Skeletal muscle tissue (tissue), 4 donors: Measurements from ENCODE around the gene TMCO4. TPM values are rescaled to one million over a fixed set of nuclear protein-coding genes. Genes with fewer than 3 reads are reported as not detected.
A peak's percentile ranks its signal among the peaks of the same experiment; 100 is the strongest.

Source experiments
- H3K27ac ChIP-seq: one replicate; pipeline ENCODE4 v1.7.0; 2013; ENCODE audit warnings: mild to moderate bottlenecking, low read depth, low read length, inconsistent platforms
- H3K27me3 ChIP-seq, 3 donors: one replicate each; pipeline ENCODE4 v1.7.0; 2013; ENCODE audit warnings: low read length in 3 of 3; ENCODE audit not compliant: control insufficient read depth in 3 of 3, insufficient read depth in 3 of 3
- H3K36me3 ChIP-seq, 3 donors: one replicate each; pipeline ENCODE4 v1.7.0; 2013; ENCODE audit warnings: low read length in 3 of 3; ENCODE audit not compliant: control insufficient read depth in 3 of 3, insufficient read depth in 3 of 3
- H3K4me1 ChIP-seq, 3 donors: one replicate each; pipeline ENCODE4 v1.7.0; 2013; ENCODE audit warnings: low read length in 3 of 3, mild to moderate bottlenecking in 3 of 3; ENCODE audit not compliant: control insufficient read depth in 3 of 3, insufficient read depth in 3 of 3
- H3K4me3 ChIP-seq, 3 donors: one replicate each; pipeline ENCODE4 v1.7.0; 2013; ENCODE audit warnings: low read length in 3 of 3
- H3K9ac ChIP-seq, 3 donors: one replicate each; pipeline ENCODE4 v1.7.0; 2013; ENCODE audit warnings: low read length in 3 of 3, mild to moderate bottlenecking in 3 of 3, moderate library complexity in 2 of 3, low read depth in 1 of 3
- H3K9me3 ChIP-seq, 3 donors: one replicate each; pipeline ENCODE4 v1.7.0; 2013; ENCODE audit warnings: low read length in 3 of 3; ENCODE audit not compliant: control insufficient read depth in 3 of 3
- total RNA-seq: library from RNA; depleted of rRNA; stranded (reverse); fragments of >200 nt; gene quantifications from one replicate; pipeline ENCODE4 v1.2.3, GENCODE V29; 2014
- donor health status: Osteomylitis.

The TMCO4 gene
- total RNA-seq, 1 donor from 2014 or later: 2.6 TPM

- Histone ChIP-seq H3K27ac (no peak overlapping the region), H3K27me3 (no peaks in the 10 kb centered on the region), H3K9ac (no peak overlapping the region), H3K4me1 (peaks cover 0 to 4% (median 0%) of the 10 kb centered on the region in 3 donors), H3K4me3 (no peak overlapping the region), H3K36me3 (no peaks in the 10 kb centered on the region), H3K9me3 (no peaks in the 10 kb centered on the region)
Measured at GRCh38 chr1:19715334-19716203, 84.1 kb downstream of the TMCO4 start.

GRCh38 chr1:19712928-19713327 is 86.8 kb downstream of the TMCO4 start:
- peaks cover 0 to 4% (median 0%) of the 10 kb centered on the region in 3 donors for H3K4me1 ChIP-seq
- H3K9me3 ChIP-seq: no peaks in the 10 kb centered on the region
- no peaks in the 10 kb centered on the region for H3K36me3 ChIP-seq
- H3K4me3 ChIP-seq: no peak overlapping the region
- no peak overlapping the region for H3K27ac ChIP-seq
- H3K27me3 ChIP-seq: no peaks in the 10 kb centered on the region
- H3K9ac ChIP-seq: no peak overlapping the region

GRCh38 chr1:19710825-19711611 is 88.7 kb downstream of the TMCO4 start:
- no peaks in the 10 kb centered on the region for H3K27me3 ChIP-seq
- no peak overlapping the region for H3K9ac ChIP-seq
- H3K36me3 ChIP-seq: no peaks in the 10 kb centered on the region
- H3K27ac ChIP-seq: no peak overlapping the region
- no peak overlapping the region for H3K4me3 ChIP-seq
- no peaks in the 10 kb centered on the region for H3K9me3 ChIP-seq
- peaks cover 0 to 4% (median 0%) of the 10 kb centered on the region in 3 donors for H3K4me1 ChIP-seq

GRCh38 chr1:19709260-19709793 is 90.4 kb downstream of the TMCO4 start:
- Histone ChIP-seq H3K4me1 (peaks cover 1 to 6% (median 4%) of the 10 kb centered on the region in 3 donors), H3K36me3 (no peaks in the 10 kb centered on the region), H3K4me3 (no peak overlapping the region), H3K27ac (no peak overlapping the region), H3K9ac (no peak overlapping the region), H3K9me3 (no peaks in the 10 kb centered on the region), H3K27me3 (no peaks in the 10 kb centered on the region)

- Histone ChIP-seq H3K36me3 (no peaks in the 10 kb centered on the region), H3K4me3 (no peak overlapping the region), H3K27ac (no peak overlapping the region), H3K4me1 (peaks cover 5 to 9% (median 6%) of the 10 kb centered on the region in 3 donors), H3K27me3 (no peaks in the 10 kb centered on the region), H3K9ac (no peak overlapping the region), H3K9me3 (no peaks in the 10 kb centered on the region)
Measured at GRCh38 chr1:19708567-19709110, 91.1 kb downstream of the TMCO4 start.

- peaks cover 5 to 9% (median 6%) of the 10 kb centered on the region in 3 donors for H3K4me1 ChIP-seq
Measured at GRCh38 chr1:19706136-19706535, 93.6 kb downstream of the TMCO4 start.

GRCh38 chr1:19705464-19705863 is 94.3 kb downstream of the TMCO4 start:
- Histone ChIP-seq H3K36me3 (no peaks in the 10 kb centered on the region), H3K27me3 (no peaks in the 10 kb centered on the region), H3K9me3 (no peaks in the 10 kb centered on the region), H3K27ac (no peak overlapping the region), H3K9ac (no peak overlapping the region), H3K4me3 (no peak overlapping the region), H3K4me1 (peaks cover 5 to 9% (median 6%) of the 10 kb centered on the region in 3 donors)

More at GRCh38 chr1:19706136-19706535, 93.6 kb downstream of the TMCO4 start:
- Histone ChIP-seq H3K9me3 (no peaks in the 10 kb centered on the region), H3K27ac (no peak overlapping the region), H3K27me3 (no peaks in the 10 kb centered on the region), H3K36me3 (no peaks in the 10 kb centered on the region), H3K9ac (no peak overlapping the region), H3K4me3 (no peak overlapping the region)

- Histone ChIP-seq H3K9ac (peak overlapping the region in 1 of 3 donors; percentile 60), H3K27ac (no peak overlapping the region), H3K36me3 (peaks cover 3 to 4% (median 3%) of the 10 kb centered on the region in 3 donors), H3K4me3 (peak overlapping the region in 1 of 3 donors; percentile 49), H3K9me3 (no peaks in the 10 kb centered on the region), H3K27me3 (no peaks in the 10 kb centered on the region), H3K4me1 (peaks cover 5 to 9% (median 6%) of the 10 kb centered on the region in 3 donors)
Measured at GRCh38 chr1:19704247-19705113, 95.2 kb downstream of the TMCO4 start.

- no peak overlapping the region for H3K27ac ChIP-seq
- H3K36me3 ChIP-seq: peaks cover 3 to 4% (median 3%) of the 10 kb centered on the region in 3 donors
- H3K4me1 ChIP-seq: peaks cover 5 to 9% (median 6%) of the 10 kb centered on the region in 3 donors
- H3K9ac ChIP-seq: no peak overlapping the region
- H3K9me3 ChIP-seq: no peaks in the 10 kb centered on the region
- no peak overlapping the region for H3K4me3 ChIP-seq
- H3K27me3 ChIP-seq: no peaks in the 10 kb centered on the region
Measured at GRCh38 chr1:19703280-19703679, 96.4 kb downstream of the TMCO4 start.
